H1 (cell line): Measurements from ENCODE around the gene NDUFS4.

Experiments
- ASH2L ChIP-seq: fragments of 200-600, 300-600 bp; sonication (generic); IDR thresholded peaks from one replicate; pipeline ENCODE4 v1.7.1; 2017; ENCODE audit warnings: low read length
- CHD1 ChIP-seq: IDR thresholded peaks from 2 replicates; pipeline ENCODE4 v1.6.1; 2012; ENCODE audit warnings: low read depth, low read length, improper control_type of control experiment
- EZH2 ChIP-seq: fragments of 200-600 bp; sonication (generic); IDR thresholded peaks from 2 replicates; pipeline ENCODE4 v1.7.1; 2012; ENCODE audit warnings: low read depth, mild to moderate bottlenecking, moderate library complexity, low read length, inconsistent platforms; ENCODE audit not compliant: severe bottlenecking
- MAFK ChIP-seq: IDR thresholded peaks from 2 replicates; pipeline ENCODE4 v1.6.1; 2012; ENCODE audit warnings: low read depth, mild to moderate bottlenecking, improper control_type of control experiment, low read length
- PHF8 ChIP-seq: fragments of 200-600 bp; sonication (generic); conservative IDR thresholded peaks from 2 replicates; pipeline ENCODE4 v1.7.1; 2012; ENCODE audit warnings: low read depth, mild to moderate bottlenecking, inconsistent platforms, low read length, moderate library complexity
- POLR2A ChIP-seq, 2 experiments: IDR thresholded peaks; 1 replicate in 1 of 2; 2 replicates in 1 of 2; pipeline ENCODE4 v1.6.1; 2011; ENCODE audit warnings: low read depth in 2 of 2, low read length in 2 of 2, mild to moderate bottlenecking in 2 of 2; ENCODE audit errors: control extremely low read depth in 1 of 2
- RAD21 ChIP-seq, 2 experiments: IDR thresholded peaks in 1 of 2; conservative IDR thresholded peaks in 1 of 2; 2 replicates each; pipeline ENCODE4 v1.6.1; 2011; ENCODE audit warnings: low read depth in 2 of 2, low read length in 2 of 2, improper control_type of control experiment in 1 of 2, inconsistent platforms in 1 of 2, mild to moderate bottlenecking in 1 of 2, moderate library complexity in 1 of 2
- RFX5 ChIP-seq: IDR thresholded peaks from 2 replicates; pipeline ENCODE4 v1.6.1; 2011; ENCODE audit warnings: low read depth, low read length, improper control_type of control experiment, borderline replicate concordance
- SIN3A ChIP-seq, 2 experiments: IDR thresholded peaks in 1 of 2; conservative IDR thresholded peaks in 1 of 2; 2 replicates each; pipeline ENCODE4 v1.6.1; 2011 to 2012; ENCODE audit warnings: low read length in 2 of 2, improper control_type of control experiment in 1 of 2, low read depth in 1 of 2, mild to moderate bottlenecking in 1 of 2
- SP2 ChIP-seq: IDR thresholded peaks from 2 replicates; pipeline ENCODE4 v1.6.1; 2012; ENCODE audit warnings: mild to moderate bottlenecking, low read length, inconsistent platforms
- TEAD4 ChIP-seq: IDR thresholded peaks from 2 replicates; pipeline ENCODE4 v1.6.1; 2012; ENCODE audit warnings: low read depth, low read length, inconsistent platforms, mixed read lengths
- TF ChIP-seq, protein P1 (sequence below), 3 experiments: IDR thresholded peaks; 1 replicate in 2 of 3; 2 replicates in 1 of 3; pipeline versions ENCODE4 v1.5.1 to v1.6.1; 2011; ENCODE audit warnings: low read length in 3 of 3, mild to moderate bottlenecking in 3 of 3, inconsistent platforms in 2 of 3, low read depth in 1 of 3, moderate library complexity in 1 of 3; ENCODE audit not compliant: insufficient read depth in 1 of 3; ENCODE audit errors: control extremely low read depth in 1 of 3
- TF ChIP-seq, protein P2 (sequence below): IDR thresholded peaks from 2 replicates; pipeline ENCODE4 v1.6.1; 2012; ENCODE audit warnings: inconsistent platforms
- TF ChIP-seq, protein P3 (sequence below): IDR thresholded peaks from 2 replicates; pipeline ENCODE4 v1.6.1; 2012; ENCODE audit warnings: low read length, inconsistent platforms

DNA sequence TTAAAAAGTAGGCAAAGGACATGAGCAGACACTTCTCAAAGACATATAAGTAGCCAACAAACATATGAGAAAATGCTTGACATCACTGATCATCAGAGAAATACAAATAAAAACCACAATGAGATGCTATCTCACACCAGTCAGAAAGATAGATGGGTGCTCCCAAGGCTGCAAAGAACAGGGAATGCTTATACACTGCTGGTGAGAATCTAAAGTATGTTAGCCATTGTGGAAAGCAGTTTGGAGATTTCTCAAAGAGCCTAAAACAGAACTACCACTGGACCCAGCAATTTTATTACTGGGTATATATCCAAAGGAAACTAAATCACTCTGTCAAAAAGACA lies 154.2 kb downstream of the NDUFS4 start:
- TF ChIP-seq, protein P1, sequence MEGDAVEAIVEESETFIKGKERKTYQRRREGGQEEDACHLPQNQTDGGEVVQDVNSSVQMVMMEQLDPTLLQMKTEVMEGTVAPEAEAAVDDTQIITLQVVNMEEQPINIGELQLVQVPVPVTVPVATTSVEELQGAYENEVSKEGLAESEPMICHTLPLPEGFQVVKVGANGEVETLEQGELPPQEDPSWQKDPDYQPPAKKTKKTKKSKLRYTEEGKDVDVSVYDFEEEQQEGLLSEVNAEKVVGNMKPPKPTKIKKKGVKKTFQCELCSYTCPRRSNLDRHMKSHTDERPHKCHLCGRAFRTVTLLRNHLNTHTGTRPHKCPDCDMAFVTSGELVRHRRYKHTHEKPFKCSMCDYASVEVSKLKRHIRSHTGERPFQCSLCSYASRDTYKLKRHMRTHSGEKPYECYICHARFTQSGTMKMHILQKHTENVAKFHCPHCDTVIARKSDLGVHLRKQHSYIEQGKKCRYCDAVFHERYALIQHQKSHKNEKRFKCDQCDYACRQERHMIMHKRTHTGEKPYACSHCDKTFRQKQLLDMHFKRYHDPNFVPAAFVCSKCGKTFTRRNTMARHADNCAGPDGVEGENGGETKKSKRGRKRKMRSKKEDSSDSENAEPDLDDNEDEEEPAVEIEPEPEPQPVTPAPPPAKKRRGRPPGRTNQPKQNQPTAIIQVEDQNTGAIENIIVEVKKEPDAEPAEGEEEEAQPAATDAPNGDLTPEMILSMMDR (IDR thresholded peaks at IDR 0.05; ENCODE audit: control extremely low read depth in 1 of 3, insufficient read depth in 1 of 3, low read depth in 1 of 3, low read length in 3 of 3) = no peak
- TF ChIP-seq, protein P2, sequence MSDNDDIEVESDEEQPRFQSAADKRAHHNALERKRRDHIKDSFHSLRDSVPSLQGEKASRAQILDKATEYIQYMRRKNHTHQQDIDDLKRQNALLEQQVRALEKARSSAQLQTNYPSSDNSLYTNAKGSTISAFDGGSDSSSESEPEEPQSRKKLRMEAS = no peak
- TF ChIP-seq TEAD4 = no peak
- no peak for TF ChIP-seq CHD1
- TF ChIP-seq RFX5 = no peak
- no peak for TF ChIP-seq PHF8
- TF ChIP-seq EZH2 = no peak
- TF ChIP-seq MAFK = no peak
- no peak for TF ChIP-seq POLR2A (IDR thresholded peaks at IDR 0.05; ENCODE audit: control extremely low read depth in 1 of 2, low read depth in 2 of 2, low read length in 2 of 2)
- no peak for TF ChIP-seq SP2
- no peak for TF ChIP-seq SIN3A (conservative IDR thresholded peaks at IDR 0.05 in 1 of 2, IDR thresholded peaks at IDR 0.05 in 1 of 2; ENCODE audit: low read depth in 1 of 2, low read length in 2 of 2)
- no peak for TF ChIP-seq ASH2L
- TF ChIP-seq RAD21 (IDR thresholded peaks at IDR 0.05 in 1 of 2, conservative IDR thresholded peaks at IDR 0.05 in 1 of 2; ENCODE audit: low read depth in 2 of 2, low read length in 2 of 2) = no peak
- TF ChIP-seq, protein P3, sequence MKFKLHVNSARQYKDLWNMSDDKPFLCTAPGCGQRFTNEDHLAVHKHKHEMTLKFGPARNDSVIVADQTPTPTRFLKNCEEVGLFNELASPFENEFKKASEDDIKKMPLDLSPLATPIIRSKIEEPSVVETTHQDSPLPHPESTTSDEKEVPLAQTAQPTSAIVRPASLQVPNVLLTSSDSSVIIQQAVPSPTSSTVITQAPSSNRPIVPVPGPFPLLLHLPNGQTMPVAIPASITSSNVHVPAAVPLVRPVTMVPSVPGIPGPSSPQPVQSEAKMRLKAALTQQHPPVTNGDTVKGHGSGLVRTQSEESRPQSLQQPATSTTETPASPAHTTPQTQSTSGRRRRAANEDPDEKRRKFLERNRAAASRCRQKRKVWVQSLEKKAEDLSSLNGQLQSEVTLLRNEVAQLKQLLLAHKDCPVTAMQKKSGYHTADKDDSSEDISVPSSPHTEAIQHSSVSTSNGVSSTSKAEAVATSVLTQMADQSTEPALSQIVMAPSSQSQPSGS = no peak
